ENCODE results near the gene NOC3L.

Gene NOC3L

GRCh38 chr10:94299417-94299816, 63.3 kb downstream of the NOC3L start:
- no peak for DNase-seq

GRCh38 chr10:94294168-94294567, 68.6 kb downstream of the NOC3L start:
- no peak for DNase-seq

GRCh38 chr10:94293354-94293753, 69.4 kb downstream of the NOC3L start:
- DNase-seq: no peak

DNA sequence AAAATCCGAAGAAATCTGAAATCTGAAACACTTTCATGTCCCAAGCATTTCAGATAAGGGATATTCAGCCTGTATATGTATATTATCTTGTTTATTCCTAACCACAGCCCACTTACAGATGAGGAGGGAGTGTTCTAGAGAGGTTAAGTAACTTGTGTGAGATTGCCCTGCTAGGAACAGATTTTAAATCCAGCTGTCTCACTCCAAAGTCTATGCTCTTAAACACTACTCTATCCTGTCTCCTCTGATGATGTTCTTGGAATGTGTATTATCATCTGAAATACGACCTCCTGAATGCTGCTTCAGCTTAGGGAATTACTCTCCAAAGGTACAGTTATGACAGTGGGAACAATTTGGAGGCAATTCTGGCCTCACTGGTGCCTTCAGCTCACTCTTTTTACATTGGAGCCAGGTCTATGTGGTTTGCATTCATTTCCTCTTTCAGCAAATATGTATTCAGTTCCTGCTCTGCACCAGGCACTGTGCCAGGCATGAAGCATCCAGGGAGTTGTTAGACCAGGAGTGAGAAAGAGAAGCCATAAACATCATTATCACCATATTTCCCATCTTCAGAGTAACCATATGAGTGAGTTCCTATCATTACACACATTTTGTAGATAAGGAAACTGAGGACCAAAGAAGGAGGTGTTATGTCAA, 70.2 kb downstream of the NOC3L start:
- DNase-seq: no peak

DNA sequence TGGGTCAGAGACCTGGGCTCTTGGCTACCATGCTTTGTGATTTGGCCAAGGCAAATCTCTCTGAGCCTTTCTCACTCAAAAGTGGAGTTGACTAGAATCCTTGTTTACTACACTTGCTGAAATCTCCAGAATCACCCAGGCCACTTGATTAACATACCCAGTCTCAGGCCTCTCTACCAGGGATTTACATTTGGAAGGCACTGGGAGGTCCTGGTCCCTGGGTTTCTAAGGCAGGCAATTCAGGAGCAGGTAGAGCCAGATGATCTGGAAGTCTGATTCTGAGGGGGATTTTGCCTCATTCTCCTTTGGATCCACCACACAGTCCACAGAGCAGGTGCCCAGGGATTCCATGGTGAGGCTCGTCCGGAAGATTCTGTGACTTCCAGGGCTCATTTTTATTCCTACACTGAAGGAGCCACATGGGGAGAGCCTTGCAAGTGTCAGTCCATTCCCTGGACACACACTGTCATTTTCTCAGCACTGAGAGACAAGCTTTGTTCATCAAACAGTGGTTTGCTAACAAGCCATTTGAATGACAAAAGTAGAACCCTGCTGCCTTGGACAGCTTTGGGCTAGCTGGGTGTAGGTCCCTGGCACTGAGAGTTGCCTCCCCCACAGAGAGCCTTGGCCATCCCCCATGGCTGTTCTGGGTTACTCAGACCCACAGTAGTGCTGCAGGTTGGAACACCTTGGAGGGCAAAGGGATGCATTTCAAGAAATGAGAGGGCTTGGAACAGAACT, 74.2 kb downstream of the NOC3L start:
- no peak for DNase-seq

- no peak for DNase-seq
Observed at GRCh38 chr10:94287336-94287735, 75.4 kb downstream of the NOC3L start.

- DNase-seq: no peak
Observed at GRCh38 chr10:94286901-94287300, 75.8 kb downstream of the NOC3L start.

DNA sequence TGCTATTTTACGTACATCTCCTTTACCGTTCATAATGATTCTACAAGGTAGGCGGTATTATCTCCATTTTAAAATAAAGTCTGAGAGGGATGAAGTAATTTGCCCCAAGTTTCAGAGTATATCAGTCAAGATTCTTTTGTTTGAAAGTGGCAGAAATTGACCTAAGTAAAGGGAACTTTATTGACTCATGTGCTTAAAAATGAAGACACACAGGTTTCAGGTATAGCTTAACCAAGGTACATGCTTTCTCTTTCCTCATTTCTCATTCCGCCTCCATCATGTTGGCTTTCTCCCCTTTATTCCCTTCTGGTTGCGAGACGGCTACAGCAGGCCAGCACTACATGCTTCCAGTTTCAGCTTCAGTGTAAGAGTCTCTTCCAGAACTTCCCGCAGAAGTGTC, 77.5 kb downstream of the NOC3L start:
- no peak for DNase-seq
